Iris pigment epithelial cell (primary cell): ENCODE measurements around the gene USP22.

Experiments
- DNase-seq: peaks from one replicate; pipeline ENCODE4 v3.0.0-alpha.2; 2011; ENCODE audit warnings: low read depth

Gene USP22

DNA sequence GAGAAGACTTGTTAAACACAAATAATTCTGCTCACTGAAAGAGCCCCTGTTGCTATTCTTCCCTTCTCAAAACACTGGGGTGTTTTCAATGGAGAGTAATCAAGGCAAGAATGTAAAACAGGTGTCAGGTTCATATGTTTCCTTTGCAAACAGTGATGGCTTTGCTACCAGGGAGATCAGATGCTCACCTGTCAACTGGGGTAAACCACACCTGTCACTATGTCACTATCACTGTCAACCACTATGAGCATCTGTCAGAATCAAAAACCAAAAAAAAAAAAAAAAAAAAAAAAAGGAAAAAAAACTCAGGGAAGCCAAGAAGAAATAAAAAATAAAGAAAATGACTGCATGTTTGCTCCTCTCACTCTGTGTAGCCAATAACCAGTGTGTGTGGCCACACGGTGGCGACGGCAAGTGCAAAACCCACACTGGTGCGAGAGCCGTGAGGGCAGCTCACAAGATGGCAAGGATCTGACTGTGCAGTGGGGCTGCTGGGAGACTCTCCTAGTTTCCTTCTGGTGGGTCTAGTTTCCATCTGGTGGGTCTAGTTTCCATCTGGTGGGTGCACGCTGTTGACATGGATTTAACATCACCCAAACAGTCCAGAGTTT lies 22.7 kb downstream of the USP22 start:
- peak; percentile 36 for DNase-seq

DNA sequence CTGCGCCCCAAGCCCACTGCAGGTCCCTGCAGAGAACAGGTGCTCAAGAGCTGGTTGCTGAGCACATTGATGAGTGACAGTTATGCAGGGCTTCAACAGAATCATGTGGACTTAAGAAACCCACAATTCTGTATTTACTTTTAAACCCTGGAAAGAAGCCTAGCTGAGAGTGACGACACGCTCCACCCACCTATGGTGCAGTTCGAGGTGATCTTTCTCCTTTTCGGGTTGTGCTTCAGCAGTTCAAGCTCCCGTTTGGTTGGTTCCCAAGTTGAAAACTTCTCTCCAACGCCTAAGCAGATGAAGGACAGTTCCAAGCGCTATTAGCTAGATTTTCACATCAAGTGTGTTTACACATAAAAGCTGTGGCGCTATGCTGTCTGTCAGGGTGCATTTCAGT lies 23.9 kb downstream of the USP22 start:
- no peak for DNase-seq

DNA sequence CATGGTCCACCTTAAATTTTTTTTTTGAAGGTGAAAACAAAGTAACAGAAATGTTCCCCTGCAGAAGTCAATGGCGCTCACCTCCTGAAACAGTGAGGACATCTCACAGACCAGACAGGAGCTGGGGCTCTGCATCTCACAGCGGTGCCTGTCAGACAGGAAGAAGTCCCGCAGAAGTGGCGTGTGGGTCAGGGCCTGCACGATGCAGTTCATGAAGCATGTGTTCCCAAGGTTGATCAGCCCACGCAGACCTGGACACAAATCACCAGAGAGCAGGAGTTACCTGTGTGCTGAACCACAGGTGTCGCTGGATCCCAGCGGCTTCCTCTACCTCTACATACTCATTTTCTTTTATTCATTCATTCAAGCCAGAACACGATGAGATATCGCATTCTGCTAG lies 24.9 kb downstream of the USP22 start:
- no peak for DNase-seq

DNA sequence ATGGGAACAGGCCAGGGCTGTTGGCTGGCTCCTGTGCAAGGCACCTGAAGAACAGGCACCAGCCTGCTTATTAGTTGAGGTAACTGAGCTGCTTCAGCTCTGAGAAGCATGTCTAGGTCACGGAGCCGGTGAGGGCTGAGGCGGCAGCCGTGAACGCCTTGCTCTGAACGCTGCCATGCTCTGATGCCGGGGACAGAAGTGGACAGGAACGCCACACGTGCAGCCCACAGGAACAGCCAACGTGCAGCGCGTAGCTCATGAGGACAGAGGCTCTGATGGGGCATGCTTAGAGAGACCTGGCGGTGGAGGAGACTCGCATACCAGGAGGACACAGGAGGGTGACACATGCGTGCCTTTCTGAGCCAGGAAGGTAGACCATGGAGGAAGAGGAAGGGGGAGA lies 25.6 kb downstream of the USP22 start:
- DNase-seq = no peak

DNA sequence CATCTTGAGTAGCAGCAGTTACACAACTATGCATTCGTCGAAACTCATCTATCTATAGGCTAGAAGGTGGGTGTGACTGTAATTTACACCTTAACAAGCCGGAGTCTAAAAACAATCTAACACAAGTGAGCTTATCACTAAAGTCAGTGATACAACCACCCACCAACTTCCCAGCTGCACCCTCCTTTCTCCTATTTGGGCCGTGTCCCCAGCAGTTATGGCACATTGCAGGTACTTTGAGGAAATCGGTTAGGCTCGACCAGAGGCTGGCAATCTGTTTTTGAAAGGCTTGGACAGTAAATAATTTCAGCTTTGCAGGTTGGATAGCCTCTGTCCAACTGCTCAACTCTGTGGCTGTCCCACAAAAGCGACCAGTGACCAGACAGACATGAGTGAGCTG lies 26.0 kb downstream of the USP22 start:
- no peak for DNase-seq

DNA sequence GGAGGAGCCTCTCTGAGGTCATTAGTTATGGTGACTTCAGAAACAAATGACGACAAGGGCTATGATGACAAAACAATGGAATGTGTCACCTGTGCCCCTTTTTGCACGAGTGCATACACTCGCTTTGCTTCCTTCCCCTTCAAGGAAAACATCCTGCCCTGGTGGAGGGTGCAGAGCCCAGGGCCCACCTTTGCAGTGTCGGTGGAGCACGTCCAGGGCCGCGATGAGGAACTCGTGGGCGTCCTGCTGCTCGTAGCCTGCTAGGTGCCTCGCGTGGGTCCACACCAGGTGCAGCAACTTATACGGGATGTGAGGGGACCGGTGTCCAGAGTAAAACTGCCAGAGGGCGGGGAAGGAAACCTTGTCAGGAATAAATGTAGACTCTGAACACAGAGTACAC lies 27.2 kb downstream of the USP22 start:
- DNase-seq = no peak

DNA sequence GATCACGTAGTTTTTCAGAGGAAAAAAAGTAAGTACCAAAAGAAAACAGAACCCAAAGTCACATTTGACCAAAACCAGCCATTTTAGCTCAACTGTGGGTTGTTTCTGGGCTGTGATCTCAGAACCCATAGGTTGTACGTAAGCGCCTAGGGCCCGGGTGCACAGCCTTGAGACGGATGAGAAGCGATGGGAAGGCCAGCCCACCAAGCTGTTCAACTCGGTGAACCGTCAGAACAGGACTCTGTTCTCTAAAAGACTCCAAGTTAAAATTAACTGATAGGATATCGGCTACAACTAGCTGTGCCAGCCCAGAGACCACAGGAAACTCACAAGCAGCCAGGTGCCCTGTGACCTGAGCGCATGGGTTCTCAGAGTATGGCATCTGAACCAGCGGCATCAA lies 28.3 kb downstream of the USP22 start:
- no peak for DNase-seq

DNA sequence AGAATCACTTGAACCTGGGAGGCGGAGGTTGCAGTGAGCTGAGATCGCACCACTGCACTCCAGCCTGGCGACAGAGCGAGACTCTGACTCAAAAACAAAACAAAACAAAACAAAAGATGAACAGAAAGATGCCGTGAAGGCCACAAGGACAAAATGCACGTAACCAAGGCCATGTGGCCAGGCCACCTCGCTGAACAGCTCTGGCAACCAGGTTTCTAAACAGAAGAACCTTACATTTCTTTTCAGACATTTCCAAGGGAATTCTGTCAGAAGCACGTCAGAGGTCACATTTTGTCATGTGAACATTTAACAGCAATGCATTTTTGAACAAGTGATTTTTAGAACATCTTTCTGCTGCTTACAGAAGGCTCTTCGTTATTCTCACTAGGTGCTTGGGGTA lies 28.8 kb downstream of the USP22 start:
- DNase-seq = no peak

DNA sequence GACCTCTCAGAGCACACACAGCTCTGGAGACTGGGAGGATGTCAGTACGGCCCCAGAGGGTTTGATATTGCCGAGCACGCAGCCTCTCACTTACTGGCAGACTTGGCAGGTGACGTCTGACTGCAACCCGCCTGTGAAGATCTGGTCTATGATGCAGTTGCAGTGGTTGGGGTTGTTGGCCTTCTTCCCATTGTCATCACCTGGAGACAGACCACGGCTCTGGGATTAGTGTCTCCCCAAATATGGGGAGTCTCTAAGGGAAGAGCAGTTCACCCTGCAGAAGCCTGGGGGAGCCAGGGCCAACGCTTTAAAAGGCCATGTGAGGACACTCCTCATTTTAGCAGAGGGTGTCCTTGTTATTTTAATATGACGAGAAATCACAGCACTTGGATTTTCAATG lies 30.1 kb downstream of the USP22 start:
- DNase-seq = no peak

DNA sequence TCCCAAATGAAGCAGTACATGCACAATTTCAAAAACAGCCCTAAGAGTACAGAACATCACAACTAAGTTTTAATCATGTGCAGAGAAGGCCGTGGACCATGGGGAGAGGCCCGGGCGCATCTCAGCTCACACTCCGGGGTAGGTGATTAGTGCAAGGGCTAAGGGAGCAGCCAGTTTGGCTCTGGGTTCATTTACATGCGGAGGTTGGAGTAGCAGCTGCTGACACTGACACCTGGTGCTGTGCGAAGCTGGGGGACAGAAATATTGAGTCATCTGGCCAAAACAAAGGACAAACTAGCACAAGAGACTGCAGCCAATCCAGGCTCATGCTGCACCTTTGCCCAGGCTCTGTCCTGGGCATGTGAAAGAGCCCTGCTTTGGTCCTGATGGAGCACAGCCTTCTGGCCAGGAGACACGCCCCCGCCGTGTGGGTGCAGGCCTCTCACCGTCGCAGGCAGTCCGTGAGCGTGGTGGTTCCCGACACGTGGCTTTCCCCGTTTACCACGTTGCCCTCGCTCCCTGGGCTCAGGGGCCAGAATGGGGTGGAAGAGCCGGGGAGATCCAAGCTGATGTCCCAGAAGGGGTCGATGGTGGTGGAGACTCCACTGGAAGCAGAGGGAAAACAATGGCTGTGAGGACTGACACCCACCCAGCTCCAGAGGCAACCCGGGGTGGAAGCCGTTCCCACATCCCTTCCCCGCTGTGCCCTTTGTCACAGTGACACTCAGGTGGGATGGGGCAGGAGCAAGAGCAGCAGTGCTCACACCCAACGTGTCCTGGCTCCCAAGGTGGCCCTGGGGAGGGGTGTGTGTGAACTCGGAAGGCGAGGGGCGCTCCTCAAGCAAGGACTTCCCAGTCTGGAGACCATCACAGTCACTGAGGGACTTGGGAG lies 31.9 kb downstream of the USP22 start:
- DNase-seq = no peak

DNA sequence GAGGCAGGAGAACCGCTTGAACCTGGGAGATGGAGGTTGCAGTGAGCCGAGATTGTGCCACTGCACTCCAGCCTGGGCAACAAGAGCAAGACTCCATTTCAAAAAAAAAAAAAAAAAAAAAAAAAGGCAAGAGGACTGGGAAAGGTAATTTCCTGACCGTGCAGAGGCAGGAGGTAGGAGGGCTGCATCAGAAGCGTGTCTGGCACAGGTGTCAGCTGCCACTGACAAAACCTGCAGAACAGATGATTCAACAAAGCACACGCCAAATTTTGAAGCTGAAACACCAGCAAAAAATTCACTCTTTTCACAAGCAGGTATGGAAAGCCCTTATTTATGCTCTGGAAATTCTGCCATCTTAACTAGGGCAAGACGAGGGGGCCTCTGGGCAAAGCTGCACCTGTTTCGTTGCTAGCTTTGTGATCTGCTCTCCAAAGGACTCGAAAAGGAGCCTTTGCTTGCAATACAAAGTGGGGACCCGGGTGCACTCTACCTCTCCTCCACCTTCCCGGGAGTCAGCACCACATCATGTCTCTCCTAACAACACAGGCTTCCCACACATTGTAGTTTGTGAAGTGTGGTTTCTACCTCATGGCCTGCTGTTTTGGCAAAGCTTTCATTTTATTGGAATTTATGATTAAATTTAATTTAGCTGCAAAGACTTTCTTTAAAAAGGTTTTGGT lies 33.7 kb downstream of the USP22 start:
- no peak for DNase-seq

DNA sequence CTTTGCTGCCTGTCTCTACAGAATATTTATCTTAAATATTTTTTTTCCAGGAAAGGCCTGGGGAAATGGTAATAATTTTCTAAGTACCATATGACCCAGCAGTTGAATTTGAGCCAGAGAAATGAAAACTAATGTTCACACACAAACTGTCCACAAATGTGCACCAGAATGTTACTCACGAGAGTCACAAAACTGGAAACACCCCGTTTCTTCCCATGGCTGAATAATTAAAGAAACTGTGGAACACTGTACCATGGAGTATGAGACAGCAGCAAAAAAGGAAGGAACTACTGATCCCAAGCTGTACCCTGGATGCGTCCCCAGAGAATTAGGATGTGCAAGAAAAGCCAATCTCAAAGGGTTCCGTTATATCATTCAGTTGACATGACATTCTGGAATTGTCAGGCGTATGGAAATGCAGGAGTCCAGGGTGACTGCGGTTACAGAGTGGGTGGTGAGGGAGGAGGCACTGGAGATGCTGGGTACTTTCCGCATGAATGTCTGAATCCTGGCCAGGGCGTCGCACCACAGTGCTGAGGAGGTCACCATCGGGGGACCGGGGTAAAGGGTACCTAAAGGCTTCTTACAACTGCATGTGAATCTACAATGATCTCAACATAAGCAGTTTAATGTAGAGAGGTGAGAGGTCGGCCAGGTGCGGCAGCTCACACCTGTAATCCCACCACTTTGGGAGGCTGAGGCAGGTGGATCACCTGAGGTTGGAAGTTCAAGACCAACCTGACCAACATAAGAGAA lies 34.5 kb downstream of the USP22 start:
- DNase-seq = no peak

DNA sequence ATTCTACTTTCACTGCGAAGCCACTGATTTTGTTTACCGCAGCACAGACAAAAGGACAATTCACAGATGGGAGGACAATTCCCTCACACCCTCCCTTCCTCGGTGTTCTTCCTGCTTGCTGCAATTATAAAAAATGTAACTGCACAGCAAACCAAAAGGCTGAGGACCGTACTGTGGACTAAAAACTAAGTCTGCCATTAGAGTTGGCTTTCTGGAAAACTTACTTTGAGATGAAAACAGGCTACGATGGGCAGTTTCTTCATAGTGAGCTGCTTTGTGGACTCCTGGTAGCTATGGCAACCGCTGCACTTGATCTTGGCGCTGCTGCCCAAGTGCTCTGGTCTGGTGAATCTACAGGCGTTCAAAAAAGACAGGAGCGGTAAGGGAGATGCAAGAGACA lies 35.2 kb downstream of the USP22 start:
- DNase-seq = no peak

DNA sequence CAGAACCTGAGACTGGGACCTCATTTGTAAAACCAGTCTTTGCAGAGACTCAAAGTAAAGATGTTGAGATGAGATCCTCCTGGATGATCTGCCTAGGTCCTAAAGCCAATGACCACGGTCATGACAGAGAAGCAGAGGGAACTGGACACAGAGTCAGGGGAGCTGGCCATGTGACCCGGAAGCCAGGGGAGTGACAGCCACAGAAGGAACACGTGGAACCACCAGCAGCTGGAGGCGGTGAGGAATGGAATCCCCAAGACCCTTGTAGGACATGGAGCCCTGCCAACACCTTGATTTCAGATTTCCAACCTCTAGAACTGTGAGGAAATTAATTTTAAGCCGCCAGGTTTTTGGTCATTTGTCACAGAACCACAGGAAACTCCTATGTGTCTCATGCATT lies 37.0 kb downstream of the USP22 start:
- no peak for DNase-seq

DNA sequence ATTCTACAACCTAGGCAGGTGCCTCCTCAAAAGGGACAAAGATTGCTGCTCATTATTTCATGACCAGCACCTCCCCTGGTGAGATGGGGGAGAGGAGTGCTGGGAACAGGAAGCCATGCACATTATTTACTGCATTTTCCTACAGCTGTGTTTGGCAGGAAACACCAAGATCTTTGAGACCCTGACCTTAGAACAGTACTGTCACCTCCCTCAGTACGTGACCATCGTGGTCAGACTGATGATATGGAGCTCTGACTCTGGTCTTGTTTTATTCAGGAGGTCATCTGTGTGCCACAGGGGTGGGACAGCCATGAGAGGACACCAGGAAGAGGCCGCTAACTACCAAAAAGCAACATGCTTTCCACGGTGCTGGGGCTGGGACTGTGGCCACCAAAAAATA lies 37.4 kb downstream of the USP22 start:
- DNase-seq = no peak

DNA sequence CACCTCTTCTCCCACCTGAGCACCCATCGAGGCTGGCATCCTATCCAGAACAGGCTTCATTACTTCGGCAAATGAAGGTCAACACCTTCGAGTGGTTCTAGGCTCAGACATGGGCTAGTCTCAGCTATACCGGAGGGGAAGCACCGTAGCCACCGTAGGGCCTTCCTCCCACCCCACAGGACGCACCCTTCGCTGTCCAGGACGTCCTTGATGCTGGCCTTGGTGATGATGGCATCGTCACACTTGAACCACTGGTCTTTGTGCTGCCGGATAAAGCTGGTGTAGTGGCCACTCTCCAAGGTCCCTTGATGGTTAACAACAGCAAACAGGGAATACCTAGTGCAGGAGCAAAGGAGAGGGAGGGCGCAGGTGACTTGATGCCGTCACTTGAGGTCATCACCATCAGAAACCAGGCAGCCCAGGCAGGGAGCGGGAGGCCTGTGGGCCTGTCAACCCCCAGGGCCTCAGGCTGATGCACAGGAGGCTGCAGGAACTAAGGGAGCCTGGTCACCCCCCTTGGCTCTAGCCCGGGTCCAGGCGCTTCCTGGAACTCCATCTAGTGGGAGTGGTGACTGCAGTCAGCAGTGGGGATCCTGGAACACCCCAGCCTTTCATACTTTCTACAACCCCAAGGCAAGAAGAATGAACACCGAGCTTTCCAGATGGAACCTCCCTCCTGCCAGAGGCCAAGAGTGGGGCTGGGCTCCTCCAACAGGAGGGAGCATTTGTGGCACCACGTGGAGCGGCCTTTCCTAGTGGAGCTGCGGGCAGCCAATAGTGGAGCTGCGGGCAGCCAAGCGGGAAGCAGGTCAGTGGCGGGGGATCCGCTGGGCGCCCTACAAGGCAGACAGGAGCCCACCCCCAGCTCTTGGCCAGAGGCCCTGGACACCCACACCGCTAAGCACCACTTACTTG lies 38.5 kb downstream of the USP22 start:
- no peak for DNase-seq

DNA sequence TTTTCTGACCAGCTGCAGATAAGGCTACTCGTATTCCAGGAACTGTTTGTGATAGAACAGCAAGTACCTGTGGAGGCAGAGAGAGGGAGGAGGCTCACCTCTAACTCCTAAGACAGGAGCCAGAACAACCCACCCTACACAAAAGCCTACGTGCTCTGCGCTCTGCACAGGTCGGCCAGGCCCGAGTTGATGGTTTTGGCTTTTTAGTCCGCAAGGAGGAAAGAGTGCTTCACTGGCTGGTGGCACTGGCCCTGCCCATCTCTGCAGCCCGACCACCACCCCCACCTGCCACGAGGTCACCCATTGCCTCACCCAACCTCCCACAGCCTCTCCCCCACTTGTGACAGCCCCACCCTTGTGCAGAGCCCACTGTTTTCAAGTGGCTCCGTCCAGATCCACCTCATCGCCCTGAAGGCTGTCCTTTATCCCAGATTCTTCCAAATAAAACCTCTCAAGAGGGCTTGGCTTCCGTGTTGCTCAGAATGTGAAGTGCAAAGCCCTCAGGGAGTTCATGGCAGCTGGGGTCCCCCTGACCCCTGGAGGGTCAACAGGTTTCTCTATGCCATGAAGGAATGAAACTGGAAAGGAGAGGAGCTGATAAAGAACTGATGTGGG lies 39.7 kb downstream of the USP22 start:
- DNase-seq = no peak

DNA sequence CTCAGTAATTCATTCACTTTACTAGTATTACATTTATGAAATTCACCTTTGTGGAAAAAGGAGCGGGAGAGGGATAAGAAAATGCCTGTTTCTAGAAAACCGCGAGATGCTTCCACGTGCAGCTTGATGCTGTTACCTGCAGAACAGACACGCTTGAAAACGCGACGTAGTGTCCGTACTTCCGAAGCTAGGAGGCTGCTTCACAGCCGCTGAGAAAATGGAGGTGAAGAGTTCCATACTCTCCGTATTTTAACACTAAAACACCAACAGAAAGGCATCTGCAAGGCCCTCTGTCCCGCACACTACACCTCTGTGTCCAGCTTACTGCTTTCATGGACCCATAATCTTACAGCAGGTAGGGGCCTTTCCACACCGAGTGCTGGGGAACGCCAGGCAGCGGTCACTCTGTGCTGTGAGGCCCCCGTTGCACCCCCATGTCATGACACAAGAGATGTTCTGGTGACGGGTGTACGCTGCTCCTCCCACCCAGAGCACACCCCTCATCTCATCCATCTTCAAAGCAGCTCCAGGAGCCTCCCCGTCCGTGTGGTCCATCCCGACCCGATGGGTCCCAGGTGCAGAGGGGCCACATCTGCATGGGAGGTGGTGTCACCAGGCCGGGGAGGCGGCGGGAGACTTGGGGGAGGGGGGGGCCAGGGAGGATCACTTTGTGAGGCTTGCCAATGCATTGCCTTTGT lies 40.4 kb downstream of the USP22 start:
- no peak for DNase-seq

DNA sequence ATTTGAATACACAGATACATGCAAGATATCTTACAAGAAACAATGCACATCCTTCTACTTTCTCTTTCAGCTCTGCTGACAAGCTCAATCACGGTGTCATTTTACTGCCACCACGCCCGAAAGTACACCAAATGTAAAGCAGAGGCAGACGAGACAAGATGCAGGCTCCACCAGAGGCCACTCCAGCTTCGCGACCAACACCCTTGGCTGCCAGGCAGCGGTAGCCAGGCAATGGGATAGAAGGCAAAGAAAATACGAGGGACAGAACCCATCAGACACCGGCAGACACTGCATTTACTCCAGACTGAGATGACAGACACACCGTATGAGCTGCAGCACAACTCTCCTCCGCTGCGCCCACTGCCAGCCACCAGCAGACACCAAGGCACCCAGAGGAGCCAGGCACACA lies 41.0 kb downstream of the USP22 start:
- no peak for DNase-seq

DNA sequence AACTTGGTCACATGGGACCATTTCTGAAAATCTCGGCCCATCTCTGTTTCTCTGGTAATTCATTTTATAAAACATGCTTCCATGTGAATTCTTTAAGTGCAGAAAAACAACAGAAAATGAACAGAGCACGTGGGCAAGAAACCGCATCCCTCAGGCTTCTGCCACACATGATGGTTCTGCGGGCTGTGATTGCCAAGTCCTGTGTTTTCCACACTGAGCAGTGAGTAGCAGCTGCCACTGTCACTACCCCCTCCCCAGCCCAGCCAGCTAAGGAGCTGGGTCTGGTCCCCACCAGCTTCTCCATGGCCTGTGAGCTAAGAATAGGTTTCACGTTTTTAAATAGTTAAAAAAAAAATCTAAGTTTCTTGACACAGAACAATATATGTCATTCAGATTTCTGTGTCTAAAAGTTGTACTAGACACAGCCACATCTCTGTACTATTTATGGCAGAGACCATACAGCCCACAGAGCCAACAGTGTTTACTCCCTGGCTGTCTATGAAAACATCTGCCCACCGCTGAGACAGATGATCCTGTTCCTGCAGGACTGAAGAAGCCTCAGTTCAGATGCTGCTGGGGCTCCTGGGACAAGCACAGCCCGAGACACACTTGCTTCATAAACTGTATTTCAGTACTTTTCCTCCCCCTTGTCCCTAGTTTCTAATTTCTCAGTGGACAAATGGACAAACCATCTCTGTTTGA lies 41.5 kb downstream of the USP22 start:
- no peak for DNase-seq
